GM12865 (cell line): ENCODE results near the gene MYORG.

ENCODE experiments used
- DNase-seq: peaks from one replicate; pipeline ENCODE4 v3.0.0; 2010; ENCODE audit warnings: low read depth
- H3K4me3 ChIP-seq: 2 replicates; pipeline ENCODE4 v1.5.1; 2011; ENCODE audit warnings: mild to moderate bottlenecking, low read depth, low read length, control low read depth
- TF ChIP-seq, protein P1 (sequence below): IDR thresholded peaks from 2 replicates; pipeline ENCODE4 v1.5.1; 2011; ENCODE audit warnings: low read length, control low read depth, low read depth, inconsistent platforms; ENCODE audit not compliant: insufficient read depth; ENCODE audit errors: missing control alignments

The MYORG gene

DNA sequence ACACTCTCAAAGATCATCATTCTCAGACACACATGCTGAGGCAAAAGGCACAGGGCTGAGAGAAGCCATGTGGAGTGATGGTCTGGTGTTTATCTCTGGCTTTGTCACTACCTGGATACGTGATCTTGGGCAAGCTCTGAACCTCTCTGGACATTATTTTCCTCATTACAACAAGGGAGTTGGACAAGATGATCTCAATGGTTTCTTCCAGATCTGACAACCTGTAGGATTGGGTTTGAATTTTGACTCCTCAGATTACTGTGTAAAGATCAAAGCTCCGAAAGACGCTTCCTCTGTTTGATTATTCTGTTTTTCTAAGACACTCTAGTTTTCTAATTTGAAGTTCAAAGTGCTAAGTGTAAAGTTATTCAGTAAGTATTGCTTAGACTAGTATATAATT, 27.4 kb downstream of the MYORG start:
- TF ChIP-seq, protein P1, sequence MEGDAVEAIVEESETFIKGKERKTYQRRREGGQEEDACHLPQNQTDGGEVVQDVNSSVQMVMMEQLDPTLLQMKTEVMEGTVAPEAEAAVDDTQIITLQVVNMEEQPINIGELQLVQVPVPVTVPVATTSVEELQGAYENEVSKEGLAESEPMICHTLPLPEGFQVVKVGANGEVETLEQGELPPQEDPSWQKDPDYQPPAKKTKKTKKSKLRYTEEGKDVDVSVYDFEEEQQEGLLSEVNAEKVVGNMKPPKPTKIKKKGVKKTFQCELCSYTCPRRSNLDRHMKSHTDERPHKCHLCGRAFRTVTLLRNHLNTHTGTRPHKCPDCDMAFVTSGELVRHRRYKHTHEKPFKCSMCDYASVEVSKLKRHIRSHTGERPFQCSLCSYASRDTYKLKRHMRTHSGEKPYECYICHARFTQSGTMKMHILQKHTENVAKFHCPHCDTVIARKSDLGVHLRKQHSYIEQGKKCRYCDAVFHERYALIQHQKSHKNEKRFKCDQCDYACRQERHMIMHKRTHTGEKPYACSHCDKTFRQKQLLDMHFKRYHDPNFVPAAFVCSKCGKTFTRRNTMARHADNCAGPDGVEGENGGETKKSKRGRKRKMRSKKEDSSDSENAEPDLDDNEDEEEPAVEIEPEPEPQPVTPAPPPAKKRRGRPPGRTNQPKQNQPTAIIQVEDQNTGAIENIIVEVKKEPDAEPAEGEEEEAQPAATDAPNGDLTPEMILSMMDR, result no peak
- DNase-seq, result no peak
- H3K4me3 ChIP-seq, result no peak overlapping the region

DNA sequence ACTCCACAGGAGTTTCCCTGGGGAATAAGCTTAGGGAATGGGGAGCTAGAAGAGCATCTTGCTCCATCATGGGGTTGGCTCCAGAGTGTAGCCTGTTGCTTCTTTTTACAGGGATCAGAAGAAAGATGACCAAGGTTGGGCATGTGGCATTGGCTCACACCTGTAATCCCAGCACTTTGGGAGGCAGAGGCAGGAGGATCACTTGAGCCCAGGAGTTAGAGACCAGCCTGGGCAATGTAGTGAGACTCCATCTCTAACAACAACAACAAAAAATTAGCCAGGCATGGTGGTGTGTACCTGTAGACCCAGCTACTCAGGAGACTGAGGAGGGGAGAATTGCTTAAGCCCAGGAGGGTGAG, 28.9 kb downstream of the MYORG start:
- DNase-seq, result no peak
- TF ChIP-seq, protein P1, result no peak
- H3K4me3 ChIP-seq, result no peak overlapping the region

DNA sequence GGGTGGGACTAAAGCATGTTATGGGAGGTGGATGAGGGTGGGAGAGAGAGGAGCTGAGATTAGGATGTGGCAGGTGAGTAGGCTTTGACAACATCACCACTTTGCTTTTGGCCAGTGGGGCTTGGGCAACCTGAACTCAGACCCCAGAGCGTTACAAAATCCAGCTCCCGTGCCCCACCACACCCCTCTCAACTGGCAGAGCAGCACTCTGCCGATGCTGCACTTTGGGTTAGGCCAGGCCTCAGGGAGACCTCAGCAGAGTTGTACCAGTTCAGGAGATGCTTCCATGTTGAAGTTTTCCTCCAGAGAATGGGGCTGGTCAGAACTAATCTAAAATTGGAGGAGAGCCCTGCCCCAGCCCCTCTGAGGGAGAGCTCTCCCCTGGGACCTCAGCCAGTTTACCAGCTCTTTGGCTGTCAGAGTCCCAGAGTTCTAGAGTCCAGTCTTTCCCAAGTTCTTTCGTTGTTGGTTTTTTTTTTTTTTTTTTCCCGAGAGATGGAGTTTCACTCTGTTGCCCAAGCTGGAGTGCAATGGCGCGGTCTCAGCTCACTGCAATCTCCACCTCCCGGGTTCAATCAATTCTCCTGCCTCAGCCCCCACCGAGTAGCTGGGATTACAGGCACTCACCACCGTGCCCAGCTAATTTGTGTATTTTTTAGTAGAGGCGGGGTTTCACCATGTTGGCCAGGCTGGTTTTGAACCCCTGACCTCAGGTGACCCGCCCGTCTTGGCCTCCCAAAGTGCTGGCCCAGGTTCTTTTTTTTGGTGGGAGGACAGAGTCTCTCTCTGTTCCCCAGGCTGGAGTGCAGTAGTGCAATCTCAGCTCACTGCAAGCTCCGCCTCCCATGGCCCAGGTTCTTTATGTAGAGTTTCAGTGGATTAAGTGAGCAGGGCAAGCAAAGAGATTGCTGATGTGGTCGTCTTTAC, 29.6 kb downstream of the MYORG start:
- TF ChIP-seq, protein P1, result no peak
- no peak overlapping the region for H3K4me3 ChIP-seq
- DNase-seq, result no peak

DNA sequence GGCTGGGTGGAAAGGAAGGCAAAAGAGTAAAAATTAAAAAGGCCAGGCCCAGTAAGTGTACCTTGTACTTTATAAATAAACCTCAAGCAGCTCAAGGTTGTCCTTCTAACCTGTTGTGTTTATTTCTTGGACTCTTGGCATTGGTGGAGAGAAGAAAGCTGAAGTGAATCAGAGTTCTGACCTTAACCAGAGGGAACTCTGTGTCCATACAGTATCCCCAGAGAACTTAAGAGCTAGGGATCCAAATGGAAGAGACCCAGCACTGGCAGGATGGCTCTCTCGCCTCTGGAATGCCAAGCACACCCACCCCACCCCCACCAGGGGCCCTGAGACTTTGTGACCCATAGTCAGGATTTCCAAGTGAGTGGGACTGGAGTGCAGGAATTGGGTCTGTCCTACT, 33.1 kb downstream of the MYORG start:
- H3K4me3 ChIP-seq, result no peak overlapping the region
- DNase-seq, result no peak
- TF ChIP-seq, protein P1, result no peak

DNA sequence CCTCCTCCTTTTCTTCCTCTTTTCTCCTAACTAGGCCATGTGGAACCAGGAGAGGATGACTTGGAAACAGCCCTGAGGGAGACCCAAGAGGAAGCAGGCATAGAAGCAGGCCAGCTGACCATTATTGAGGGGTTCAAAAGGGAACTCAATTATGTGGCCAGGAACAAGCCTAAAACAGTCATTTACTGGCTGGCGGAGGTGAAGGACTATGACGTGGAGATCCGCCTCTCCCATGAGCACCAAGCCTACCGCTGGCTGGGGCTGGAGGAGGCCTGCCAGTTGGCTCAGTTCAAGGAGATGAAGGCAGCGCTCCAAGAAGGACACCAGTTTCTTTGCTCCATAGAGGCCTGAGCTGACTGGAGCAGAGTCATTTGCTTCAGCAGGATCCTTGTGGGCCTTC, 33.6 kb downstream of the MYORG start:
- no peak overlapping the region for H3K4me3 ChIP-seq
- no peak for DNase-seq

DNA sequence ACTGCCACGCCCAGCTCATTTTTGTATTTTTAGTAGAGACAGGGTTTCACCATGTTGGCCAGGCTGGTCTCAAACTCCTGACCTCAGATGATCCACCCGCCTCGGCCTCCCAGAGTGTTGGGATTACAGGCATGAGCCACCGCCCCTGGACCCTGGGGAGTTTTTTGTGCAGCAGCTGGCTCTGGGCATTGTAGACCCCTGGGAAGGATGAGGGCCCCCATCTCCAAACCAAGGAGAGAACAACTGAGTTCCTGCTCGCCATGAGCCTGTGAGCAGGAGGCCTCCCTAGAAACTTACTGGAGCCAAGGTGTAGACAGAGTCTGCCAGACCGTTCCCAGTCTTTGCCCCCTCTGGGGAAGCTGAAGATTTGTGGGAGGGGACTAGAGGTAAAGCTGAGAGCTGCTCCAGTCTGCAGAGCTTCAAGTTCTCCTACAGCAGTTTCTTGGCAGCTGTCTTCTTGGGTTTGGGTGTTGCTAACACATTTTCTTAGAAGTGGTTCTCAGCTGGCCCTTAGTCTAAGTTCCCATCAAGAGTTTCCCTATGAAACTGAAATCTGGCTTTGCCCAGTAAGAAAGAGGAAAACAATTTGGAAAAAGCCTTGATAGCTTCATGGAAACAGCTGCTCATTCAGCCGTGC, 34.9 kb downstream of the MYORG start:
- no peak for DNase-seq
- TF ChIP-seq, protein P1, result no peak
- no peak overlapping the region for H3K4me3 ChIP-seq

More for the DNA sequence above, 33.6 kb downstream of the MYORG start:
- TF ChIP-seq, protein P1, result no peak
